Activated T-cell treated with anti-CD3 and anti-CD28 coated beads, Interleukin-2, amount 50 U/mL, for 72 hours (primary cell): ENCODE results near the gene UPF3B. TPM values are rescaled to one million over a fixed set of nuclear protein-coding genes. Genes with fewer than 3 reads are reported as not detected.
"Not testable (repeated sequence)": the region's sequence is repeated elsewhere in the genome, so short reads cannot be mapped to it uniquely, and the experiment has no call there.

Source experiments
- ATAC-seq, 2 donors: fragments of 150-1000 bp; cut with Tn5 transposase; replicated peaks in 1 of 2; 2 replicates each; pipeline ENCODE4 v1.10.0; 2021; ENCODE audit warnings: moderate library complexity in 2 of 2, mild to moderate bottlenecking in 1 of 2
- DNase-seq, 2 donors: peaks; one replicate each; pipeline ENCODE4 v3.0.0; 2021 to 2022; ENCODE audit warnings: mixed read lengths in 1 of 2
- H3K27ac Mint-ChIP-seq: one replicate; pipeline ENCODE4 v1.8.0; 2022; ENCODE audit warnings: mild to moderate bottlenecking, moderate library complexity, mixed read lengths
- H3K27me3 Mint-ChIP-seq: one replicate; pipeline ENCODE4 v1.8.0; 2022; ENCODE audit warnings: low read depth, mixed read lengths
- H3K36me3 Mint-ChIP-seq, 2 donors: one replicate each; pipeline ENCODE4 v1.8.0; 2022; ENCODE audit warnings: mixed read lengths in 2 of 2, mild to moderate bottlenecking in 1 of 2; ENCODE audit not compliant: insufficient read depth in 2 of 2
- H3K4me1 Mint-ChIP-seq: one replicate; pipeline ENCODE4 v1.8.0; 2022; ENCODE audit warnings: low read depth, mixed read lengths
- H3K4me3 Mint-ChIP-seq, 2 donors: one replicate each; pipeline ENCODE4 v1.8.0; 2022; ENCODE audit warnings: mild to moderate bottlenecking in 2 of 2, mixed read lengths in 2 of 2, moderate library complexity in 2 of 2
- H3K9me3 Mint-ChIP-seq, 2 donors: one replicate each; pipeline ENCODE4 v1.8.0; 2022; ENCODE audit warnings: mixed read lengths in 2 of 2
- total RNA-seq, 2 donors: library from RNA; stranded (reverse); gene quantifications; one replicate each; pipeline ENCODE4 v1.2.3, GENCODE V29; 2022

Gene UPF3B
- total RNA-seq, 2 donors from 2014 or later: 20.4 to 25.6 TPM

DNA sequence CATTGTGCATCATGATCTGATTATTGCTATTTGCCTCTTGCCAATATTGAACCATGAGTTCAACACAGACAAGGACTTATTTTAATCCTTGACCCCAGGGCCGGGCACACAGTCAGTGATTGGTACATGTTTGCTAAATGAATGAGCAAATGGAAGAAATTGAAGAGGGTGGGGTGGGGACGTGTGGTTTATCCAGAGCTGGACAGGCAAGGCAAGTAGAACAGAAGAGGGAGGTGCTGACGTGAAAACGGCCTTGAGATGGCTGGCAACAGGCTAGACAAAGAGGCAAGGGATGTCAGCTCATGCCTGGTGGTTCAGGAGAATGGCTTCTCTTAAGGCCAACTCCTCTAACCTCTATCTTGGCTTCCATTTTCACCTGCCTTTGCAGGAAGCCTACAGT lies 44.3 kb downstream of the UPF3B start:
- not testable (repeated sequence) for H3K4me1 Mint-ChIP-seq, ATAC-seq, H3K4me3 Mint-ChIP-seq, H3K27ac Mint-ChIP-seq, H3K9me3 Mint-ChIP-seq, H3K36me3 Mint-ChIP-seq, DNase-seq
- peaks cover 13% of the 10 kb centered on the region for H3K27me3 Mint-ChIP-seq

DNA sequence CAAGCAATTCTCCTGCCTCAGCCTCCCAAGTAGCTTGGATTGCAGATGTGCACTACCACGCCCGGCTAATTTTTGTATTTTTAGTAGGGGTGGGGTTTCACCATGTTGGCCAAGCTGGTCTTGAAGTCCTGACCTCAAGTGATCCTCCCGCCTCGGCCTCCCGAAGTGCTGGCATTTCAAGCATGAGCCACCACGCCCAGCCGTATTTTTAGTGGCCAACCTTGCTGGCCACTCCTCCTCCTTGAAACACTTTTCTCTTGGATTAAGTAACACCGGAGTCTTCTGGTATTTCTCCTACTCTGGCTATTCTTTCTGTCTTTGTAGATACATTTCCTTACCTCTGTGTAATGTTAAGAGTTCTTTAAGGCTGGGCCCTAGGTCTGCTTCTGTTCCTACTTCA lies 50.2 kb downstream of the UPF3B start:
- peaks cover 11% of the 10 kb centered on the region for H3K27me3 Mint-ChIP-seq
- no peaks in the 10 kb centered on the region for H3K4me1 Mint-ChIP-seq
- H3K4me3 Mint-ChIP-seq: no peak overlapping the region
- H3K36me3 Mint-ChIP-seq: peaks cover 0 to 3% of the 10 kb centered on the region in 2 donors
- H3K27ac Mint-ChIP-seq: no peak overlapping the region
- no peaks in the 10 kb centered on the region for H3K9me3 Mint-ChIP-seq
- DNase-seq: no peak
- no peak for ATAC-seq

DNA sequence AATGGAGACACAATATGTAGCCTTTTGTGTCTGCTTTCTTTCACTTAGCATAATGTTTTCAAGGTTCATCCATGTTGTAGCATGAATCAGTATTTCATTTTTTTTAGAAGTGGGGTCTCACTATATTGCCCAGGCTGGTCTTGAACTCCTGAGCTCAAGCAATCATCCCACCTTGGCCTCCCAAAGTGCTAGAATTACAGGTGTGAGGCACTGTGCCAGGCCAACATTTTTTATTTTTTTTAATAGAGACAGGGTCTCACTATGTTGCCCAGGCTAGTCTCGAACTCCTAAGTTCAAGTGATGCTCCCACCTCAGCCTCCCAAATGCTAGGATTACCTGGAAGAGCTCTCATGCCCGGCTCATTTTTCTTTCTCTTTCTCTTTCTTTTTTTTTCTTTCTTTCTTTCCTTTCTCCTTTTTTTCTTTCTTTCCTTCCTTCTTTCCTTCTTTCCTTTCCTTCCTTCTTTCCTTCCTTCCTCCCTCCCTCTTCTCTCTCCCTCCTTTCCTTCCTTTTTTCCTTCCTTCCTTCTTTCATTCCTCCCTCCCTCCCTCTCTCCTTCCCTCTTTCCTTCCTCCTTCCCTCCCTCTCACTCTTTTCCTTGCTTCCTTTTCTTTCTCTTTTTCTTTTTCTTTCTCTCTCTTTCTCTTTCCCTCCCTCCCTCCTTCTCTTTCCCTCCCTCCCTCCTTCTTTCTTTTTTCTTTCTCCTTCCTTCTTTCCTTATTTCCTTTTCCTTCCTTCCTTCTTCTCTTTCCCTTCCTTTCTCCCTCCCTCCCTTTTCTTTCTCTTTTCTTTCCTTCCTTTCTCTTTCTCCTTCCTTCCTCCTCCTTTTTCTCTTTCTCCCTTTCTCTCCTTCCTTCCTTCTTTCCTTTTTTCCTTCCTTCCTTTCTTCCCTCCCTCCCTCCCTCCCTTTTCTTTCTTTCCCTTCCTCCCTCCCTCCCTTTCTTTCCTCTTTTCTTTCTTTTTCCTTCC lies 51.2 kb downstream of the UPF3B start:
- DNase-seq (no peak), ATAC-seq (no peak)
- Mint-ChIP-seq H3K4me3 (no peak overlapping the region), H3K27ac (no peak overlapping the region), H3K36me3 (peaks cover 0 to 1% of the 10 kb centered on the region in 2 donors), H3K27me3 (peaks cover 6% of the 10 kb centered on the region), H3K4me1 (no peaks in the 10 kb centered on the region), H3K9me3 (no peaks in the 10 kb centered on the region)

DNA sequence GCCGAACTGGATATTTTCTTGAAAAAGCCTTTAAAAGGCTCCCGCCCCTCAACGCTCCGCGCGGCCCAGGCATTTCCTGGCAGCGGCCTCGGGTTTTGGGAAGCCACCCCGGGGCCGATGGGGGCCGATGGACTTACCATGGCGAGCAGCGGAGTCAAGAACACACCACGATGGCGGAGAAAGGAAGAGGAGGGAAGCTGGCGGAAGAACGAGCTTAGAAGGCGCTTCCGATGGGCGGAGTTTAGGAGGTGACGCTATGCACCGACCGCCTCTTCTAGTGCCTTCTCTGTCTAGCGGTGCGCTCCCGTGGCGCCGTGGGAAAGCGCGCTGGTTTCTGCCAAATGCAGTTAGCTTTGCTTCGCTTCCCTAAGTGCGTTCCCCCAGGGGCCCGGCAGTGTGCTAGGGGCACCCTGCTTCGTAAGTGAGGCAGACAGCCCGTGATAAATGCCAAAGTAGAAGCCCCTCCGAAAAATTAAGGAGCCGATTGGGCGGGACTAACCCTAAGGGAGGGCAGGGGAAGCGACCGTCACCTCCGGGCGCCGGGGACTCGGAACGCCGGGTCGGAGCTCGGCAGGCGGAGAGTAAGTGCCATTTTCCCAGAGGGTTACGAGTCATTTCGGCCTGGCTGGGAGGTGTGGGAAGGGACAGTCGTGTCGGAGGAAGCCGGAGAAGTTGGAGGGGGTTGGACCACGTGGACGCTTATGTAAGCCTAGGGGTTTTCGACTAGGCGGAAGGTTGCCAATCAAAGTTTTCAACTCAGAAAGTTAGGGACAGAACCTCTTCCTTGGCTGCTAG lies 61.1 kb downstream of the UPF3B start, which contains the start of gene RPL39:
Gene RPL39 (minus strand): TSS at position 194 of the 795 bp plus-strand sequence. CDS start 54 bp downstream, at position 140.
- Mint-ChIP-seq H3K9me3 (no peaks in the 10 kb centered on the region), H3K4me3 (peak within 1 kb of the TSS; percentile 92 to 96), H3K36me3 (peaks cover 11 to 15% of the 10 kb centered on the region in 2 donors), H3K27me3 (no peaks in the 10 kb centered on the region), H3K4me1 (peaks cover 36% of the 10 kb centered on the region), H3K27ac (peak within 1 kb of the TSS; percentile 97)
- peak; percentile 78 to 87 for DNase-seq
- ATAC-seq: peak; percentile 94 to 95

DNA sequence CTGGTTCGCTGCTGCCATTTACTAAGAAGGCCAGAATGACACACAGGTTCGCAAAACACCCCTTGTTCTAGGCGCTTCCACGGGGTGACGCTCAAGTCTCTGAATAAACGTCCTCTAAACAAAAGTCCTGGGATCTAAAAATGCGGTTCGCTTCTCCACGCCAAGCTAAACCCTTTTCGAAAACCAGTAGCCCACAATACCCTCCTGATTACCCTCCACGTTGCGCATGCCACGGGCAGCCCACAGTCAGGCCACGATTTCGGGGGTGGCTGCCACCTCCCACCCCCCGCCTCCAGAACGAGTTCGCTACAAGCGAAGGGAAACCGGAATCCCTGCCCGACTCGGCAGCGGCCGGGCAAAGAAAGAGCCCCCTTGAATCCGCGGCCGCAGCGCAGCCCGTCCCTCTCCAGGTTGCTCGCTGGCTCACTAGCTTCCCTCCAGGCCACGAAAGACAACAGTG lies 61.8 kb downstream of the UPF3B start:
- peak overlapping the region; percentile 97 for H3K27ac Mint-ChIP-seq
- DNase-seq: peak in 1 of 2 donors; percentile 28

DNA sequence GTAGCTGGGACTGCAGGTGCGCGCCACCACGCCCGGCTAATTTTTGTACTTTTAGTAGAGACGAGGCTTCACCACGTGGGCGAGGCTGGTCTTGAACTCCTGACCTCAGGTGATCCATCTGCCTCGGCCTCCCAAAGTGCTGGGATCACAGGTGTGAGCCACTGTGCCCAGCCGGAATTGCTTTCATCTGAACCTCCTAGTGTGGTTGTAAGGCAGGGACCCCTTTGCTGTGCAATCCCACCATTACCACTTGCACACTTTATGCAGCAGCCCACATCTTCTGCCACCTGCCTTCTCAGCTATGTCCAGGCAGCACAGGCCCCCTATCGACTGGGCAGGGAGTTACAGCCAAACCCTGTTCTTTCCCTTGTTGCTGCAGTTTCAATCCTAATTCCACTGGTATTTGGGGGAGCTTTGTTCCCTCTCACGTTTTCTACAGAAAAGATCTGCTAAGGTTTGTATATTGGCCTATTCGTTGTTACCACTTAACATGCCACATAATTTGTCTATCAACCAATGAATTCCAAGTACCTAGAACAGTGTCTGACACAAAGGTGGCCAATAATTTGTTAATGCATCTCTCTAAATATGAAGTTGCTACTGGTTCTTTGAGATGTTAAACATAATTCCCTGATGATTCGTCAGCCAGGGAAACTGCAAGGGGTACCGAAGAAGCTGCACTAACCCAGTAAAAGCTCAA lies 67.9 kb downstream of the UPF3B start:
- Mint-ChIP-seq H3K27ac (peak overlapping the region; percentile 6), H3K36me3 (peaks cover 7 to 20% of the 10 kb centered on the region in 2 donors), H3K4me1 (peaks cover 46% of the 10 kb centered on the region), H3K27me3 (no peaks in the 10 kb centered on the region), H3K9me3 (no peaks in the 10 kb centered on the region), H3K4me3 (peak overlapping the region in 1 of 2 donors; percentile 15)
- ATAC-seq: peak; percentile 39 to 62
- DNase-seq: peak; percentile 35 to 59

More for the DNA sequence above, 61.8 kb downstream of the UPF3B start:
- no peaks in the 10 kb centered on the region for H3K27me3 Mint-ChIP-seq
- H3K4me1 Mint-ChIP-seq: peaks cover 36% of the 10 kb centered on the region
- H3K36me3 Mint-ChIP-seq: peaks cover 11 to 16% of the 10 kb centered on the region in 2 donors
- peak; percentile 20 to 21 for ATAC-seq
- peak overlapping the region; percentile 92 to 96 for H3K4me3 Mint-ChIP-seq
- H3K9me3 Mint-ChIP-seq: no peaks in the 10 kb centered on the region

Other genes starting within 250 kb of the UPF3B start
- 10 to 100 TPM; 15.9 to 18.8 TPM for gene NKRF, start 246.5 kb downstream of the UPF3B start, total RNA-seq
- gene SEPTIN6, start 159.8 kb downstream of the UPF3B start, total RNA-seq: 100 to 1,000 TPM; 183 to 275 TPM
- under 1 TPM; 0.46 to 0.50 TPM for gene SOWAHD, start 94.4 kb downstream of the UPF3B start, total RNA-seq
- 1,000 to 10,000 TPM; 2,946 to 2,967 TPM for gene RPL39, start 61.3 kb downstream of the UPF3B start, total RNA-seq
- 10 to 100 TPM; 44.8 to 47.3 TPM for gene RNF113A, start 18.8 kb upstream of the UPF3B start, total RNA-seq
- 10 to 100 TPM; 55.7 to 63.7 TPM for gene NDUFA1, start 18.9 kb upstream of the UPF3B start, total RNA-seq
- not detected for gene AKAP14, start 42.9 kb upstream of the UPF3B start, total RNA-seq
- gene NKAP, start 90.8 kb upstream of the UPF3B start, total RNA-seq: 10 to 100 TPM; 17.7 to 19.0 TPM
- gene RHOXF2B, start 224.7 kb upstream of the UPF3B start, total RNA-seq: not detected